Sigmoid colon (tissue), 7 donors: Measurements from ENCODE around the gene TMEM235. TPM values are rescaled to one million over a fixed set of nuclear protein-coding genes. Genes with fewer than 3 reads are reported as not detected.

ENCODE experiments used
- DNase-seq: peaks from one replicate; pipeline ENCODE4 v3.0.0-alpha.2; 2019
- H3K27ac ChIP-seq, 4 donors: fragments of 200-600 bp; sonication (generic); one replicate each; pipeline ENCODE4 v1.5.1; 2016 to 2019; ENCODE audit warnings: mild to moderate bottlenecking in 1 of 4
- H3K27me3 ChIP-seq, 3 donors: fragments of 200-600 bp; sonication (generic); one replicate each; pipeline ENCODE4 v1.5.1; 2019; ENCODE audit warnings: mild to moderate bottlenecking in 1 of 3
- H3K36me3 ChIP-seq, 4 donors: fragments of 200-600 bp; sonication (generic); one replicate each; pipeline ENCODE4 v1.5.1; 2016 to 2019
- H3K4me1 ChIP-seq, 4 donors: fragments of 200-600 bp; sonication (generic); one replicate each; pipeline ENCODE4 v1.5.1; 2017 to 2019
- H3K4me3 ChIP-seq, 4 donors: fragments of 200-600 bp; sonication (generic); one replicate each; pipeline ENCODE4 v1.5.1; 2017 to 2019; ENCODE audit warnings: mild to moderate bottlenecking in 2 of 4, moderate library complexity in 1 of 4
- H3K9me3 ChIP-seq, 4 donors: fragments of 200-600 bp in 3 of 4; sonication (generic) in 3 of 4; one replicate each; pipeline versions ENCODE4 v1.5.1 to v1.6.1; 2013 to 2019
- EP300 ChIP-seq, 4 donors: sonication (generic); formaldehyde crosslinking; IDR thresholded peaks; one replicate each; pipeline ENCODE4 v1.6.1; 2017; ENCODE audit warnings: antibody characterized with exemption in 4 of 4
- POLR2A ChIP-seq, 2 donors: fragments of 450-650 bp; IDR thresholded peaks; one replicate each; pipeline ENCODE4 v1.6.1; 2016; ENCODE audit warnings: antibody characterized with exemption in 2 of 2, mild to moderate bottlenecking in 2 of 2, moderate library complexity in 2 of 2
- POLR2AphosphoS5 ChIP-seq, 4 donors: sonication (generic); formaldehyde crosslinking; IDR thresholded peaks; one replicate each; pipeline ENCODE4 v1.6.1; 2017; ENCODE audit warnings: antibody characterized with exemption in 4 of 4
- WGBS, 2 donors: extraction: QIAGEN DNeasy Blood & Tissue Kit; methylation state at CpG; one replicate each; pipeline ENCODE4 v1.1.7; 2013; 5-methylcytosine and 5-hydroxymethylcytosine counted together
- intact Hi-C: fragments of 100-400 bp; cut with DNase I; formaldehyde crosslinking; loops from one replicate; pipeline ENCODE4 v1.15.1; 2023
- polyA plus RNA-seq, 3 donors: library from polyadenylated mRNA; stranded (reverse); fragments of 200-250 nt; gene quantifications; one replicate each; pipeline ENCODE4 v1.2.3, GENCODE V29; 2013
- total RNA-seq, 4 donors: library from RNA; depleted of rRNA; stranded (reverse); fragments of >200 nt; gene quantifications; one replicate each; pipeline ENCODE4 v1.1.0, GENCODE V29; 2016
- TF ChIP-seq, protein P1 (sequence below), 4 experiments: fragments of 450-650 bp in 3 of 4; fragments of 200-600 bp in 1 of 4; IDR thresholded peaks; one replicate each; pipeline ENCODE4 v1.5.1; 2016 to 2019; ENCODE audit warnings: antibody characterized with exemption in 4 of 4, mild to moderate bottlenecking in 3 of 4, moderate library complexity in 2 of 4
- donor health status: healthy with polysubstance abuse.
- donor health status: Bipolar disorder and iron deficiency.
- donor health status: healthy.

TMEM235 gene
- total and polyA plus RNA-seq, 7 donors, result 0.04 TPM; not detected in 6

DNA sequence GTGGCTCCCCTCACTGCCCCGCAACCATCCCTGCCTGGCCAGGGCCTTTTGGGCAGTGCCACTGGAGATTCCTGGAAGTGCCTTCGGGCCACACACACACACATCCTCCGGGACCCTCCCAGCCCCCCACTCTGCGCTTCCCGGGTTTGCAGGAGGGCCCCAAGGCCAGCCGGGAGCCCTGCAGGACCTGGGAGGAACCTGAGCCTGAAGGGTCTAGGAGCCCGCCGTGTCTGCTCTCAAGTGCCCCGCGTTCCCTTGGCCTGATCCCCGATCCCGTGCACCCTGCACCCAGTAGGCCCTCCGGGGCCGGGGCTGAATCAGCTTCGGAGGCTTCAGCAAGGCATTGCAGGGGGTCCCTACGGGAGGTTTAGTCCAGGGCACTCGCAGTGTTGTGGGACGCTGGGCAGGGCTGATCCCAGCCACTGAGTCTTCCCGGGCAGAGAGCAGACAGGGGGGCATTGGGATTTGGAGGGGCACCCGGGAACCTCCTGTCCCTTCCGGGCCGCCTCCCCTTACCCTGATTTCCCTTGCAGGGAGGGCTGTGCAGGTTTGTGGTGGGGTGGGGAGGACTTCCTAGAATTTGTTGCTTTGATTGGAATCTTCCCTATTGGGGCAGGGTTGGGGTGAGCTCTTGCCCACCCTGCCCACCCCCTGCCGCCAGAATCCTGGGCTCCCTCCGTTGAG is 36.9 kb downstream of the TMEM235 start:
- 60 to 72% methylated on average over 24 of the region's 24 CpGs for WGBS, 2 donors
- Histone ChIP-seq H3K4me3 (no peak overlapping the region), H3K36me3 (no peaks in the 10 kb centered on the region), H3K27me3 (peaks cover 3 to 43% (median 26%) of the 10 kb centered on the region in 3 donors), H3K4me1 (peaks cover 0 to 5% (median 0%) of the 10 kb centered on the region in 4 donors), H3K27ac (no peak overlapping the region), H3K9me3 (no peaks in the 10 kb centered on the region)
- intact Hi-C loops, result no loop called here
- TF ChIP-seq EP300 (IDR thresholded peaks at IDR 0.05), result no peak
- DNase-seq, result no peak

GRCh38 chr17:78268951-78269905 is 37.8 kb downstream of the TMEM235 start:
- TF ChIP-seq POLR2AphosphoS5 (IDR thresholded peaks at IDR 0.05) (no peak), EP300 (IDR thresholded peaks at IDR 0.05) (no peak), POLR2A (IDR thresholded peaks at IDR 0.05) (no peak)
- TF ChIP-seq, protein P1, sequence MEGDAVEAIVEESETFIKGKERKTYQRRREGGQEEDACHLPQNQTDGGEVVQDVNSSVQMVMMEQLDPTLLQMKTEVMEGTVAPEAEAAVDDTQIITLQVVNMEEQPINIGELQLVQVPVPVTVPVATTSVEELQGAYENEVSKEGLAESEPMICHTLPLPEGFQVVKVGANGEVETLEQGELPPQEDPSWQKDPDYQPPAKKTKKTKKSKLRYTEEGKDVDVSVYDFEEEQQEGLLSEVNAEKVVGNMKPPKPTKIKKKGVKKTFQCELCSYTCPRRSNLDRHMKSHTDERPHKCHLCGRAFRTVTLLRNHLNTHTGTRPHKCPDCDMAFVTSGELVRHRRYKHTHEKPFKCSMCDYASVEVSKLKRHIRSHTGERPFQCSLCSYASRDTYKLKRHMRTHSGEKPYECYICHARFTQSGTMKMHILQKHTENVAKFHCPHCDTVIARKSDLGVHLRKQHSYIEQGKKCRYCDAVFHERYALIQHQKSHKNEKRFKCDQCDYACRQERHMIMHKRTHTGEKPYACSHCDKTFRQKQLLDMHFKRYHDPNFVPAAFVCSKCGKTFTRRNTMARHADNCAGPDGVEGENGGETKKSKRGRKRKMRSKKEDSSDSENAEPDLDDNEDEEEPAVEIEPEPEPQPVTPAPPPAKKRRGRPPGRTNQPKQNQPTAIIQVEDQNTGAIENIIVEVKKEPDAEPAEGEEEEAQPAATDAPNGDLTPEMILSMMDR (IDR thresholded peaks at IDR 0.05), result no peak
- Histone ChIP-seq H3K4me1 (peaks cover 0 to 5% (median 0%) of the 10 kb centered on the region in 4 donors), H3K27me3 (peaks cover 3 to 43% (median 26%) of the 10 kb centered on the region in 3 donors), H3K4me3 (no peak overlapping the region), H3K27ac (no peak overlapping the region), H3K9me3 (no peaks in the 10 kb centered on the region), H3K36me3 (no peaks in the 10 kb centered on the region)
- intact Hi-C loops, result no loop called here
- WGBS, 2 donors, result 44 to 60% methylated on average over 34 of the region's 34 CpGs
- no peak for DNase-seq

- intact Hi-C loops, result no loop called here
- H3K27ac ChIP-seq, result no peak overlapping the region
- 80 to 81% methylated on average over 8 of the region's 8 CpGs for WGBS, 2 donors
- H3K4me1 ChIP-seq, result peaks cover 0 to 5% (median 0%) of the 10 kb centered on the region in 4 donors
- no peak for DNase-seq
- no peaks in the 10 kb centered on the region for H3K36me3 ChIP-seq
- TF ChIP-seq POLR2AphosphoS5 (IDR thresholded peaks at IDR 0.05) (no peak), EP300 (IDR thresholded peaks at IDR 0.05) (no peak), POLR2A (IDR thresholded peaks at IDR 0.05) (no peak)
- TF ChIP-seq, protein P1 (IDR thresholded peaks at IDR 0.05), result no peak
- peaks cover 3 to 43% (median 26%) of the 10 kb centered on the region in 3 donors for H3K27me3 ChIP-seq
- H3K4me3 ChIP-seq, result no peak overlapping the region
- no peaks in the 10 kb centered on the region for H3K9me3 ChIP-seq
These were observed 38.5 kb downstream of the TMEM235 start for GRCh38 chr17:78269955-78270381.

DNA sequence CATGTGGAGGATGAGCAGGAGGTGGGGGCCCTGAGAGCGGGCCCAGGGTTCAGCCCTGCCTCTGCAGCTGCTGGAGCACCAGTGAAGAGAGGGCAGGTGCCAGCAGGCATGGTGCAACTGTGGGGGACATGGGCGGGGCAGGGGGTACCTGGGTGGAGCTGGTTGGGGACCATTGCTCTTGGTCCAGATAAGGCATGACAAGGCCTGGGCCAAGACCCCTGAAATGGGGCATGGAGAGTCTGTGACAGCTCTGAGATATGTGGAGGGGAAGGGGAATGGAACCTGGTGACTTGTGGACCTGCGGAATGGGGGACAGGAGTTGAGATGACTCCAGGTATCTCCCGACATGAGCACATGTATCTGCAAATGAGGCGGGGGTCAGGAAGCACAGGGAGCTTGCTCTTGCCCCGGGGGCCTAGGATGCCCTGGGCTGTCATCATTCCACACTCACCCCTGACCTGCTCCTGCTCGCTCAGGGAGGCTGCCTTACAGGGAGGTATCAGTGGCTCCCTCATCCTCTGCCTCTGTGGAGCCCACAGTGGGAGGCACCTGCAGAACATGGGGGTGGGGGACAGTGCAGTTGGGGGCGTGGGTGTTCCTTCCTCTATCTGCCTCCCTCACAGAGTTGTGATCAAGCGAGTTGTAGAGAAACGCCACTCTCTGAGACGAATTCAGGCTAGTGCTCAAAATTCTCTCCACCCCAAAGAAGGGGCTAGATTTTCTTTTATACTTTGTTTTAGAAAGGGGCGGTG is 40.2 kb downstream of the TMEM235 start:
- Histone ChIP-seq H3K27me3 (peaks cover 3 to 43% (median 26%) of the 10 kb centered on the region in 3 donors), H3K4me3 (no peak overlapping the region), H3K4me1 (peaks cover 0 to 5% (median 0%) of the 10 kb centered on the region in 4 donors), H3K9me3 (no peaks in the 10 kb centered on the region), H3K27ac (no peak overlapping the region), H3K36me3 (no peaks in the 10 kb centered on the region)
- intact Hi-C loops, result no loop called here
- TF ChIP-seq POLR2AphosphoS5 (IDR thresholded peaks at IDR 0.05) (no peak), POLR2A (IDR thresholded peaks at IDR 0.05) (no peak), EP300 (IDR thresholded peaks at IDR 0.05) (no peak)
- TF ChIP-seq, protein P1 (IDR thresholded peaks at IDR 0.05), result no peak
- WGBS, 2 donors, result 59 to 62% methylated on average over 12 of the region's 12 CpGs
- DNase-seq, result no peak
